Measurements from ENCODE around the gene FCRLA. TPM values are rescaled to one million over a fixed set of nuclear protein-coding genes. Genes with fewer than 3 reads are reported as not detected.

The FCRLA gene
- total and polyA plus RNA-seq, 2 donors (not counting 3 experiments of a cell fraction or from before 2014, with no cell fraction given): not detected

DNA sequence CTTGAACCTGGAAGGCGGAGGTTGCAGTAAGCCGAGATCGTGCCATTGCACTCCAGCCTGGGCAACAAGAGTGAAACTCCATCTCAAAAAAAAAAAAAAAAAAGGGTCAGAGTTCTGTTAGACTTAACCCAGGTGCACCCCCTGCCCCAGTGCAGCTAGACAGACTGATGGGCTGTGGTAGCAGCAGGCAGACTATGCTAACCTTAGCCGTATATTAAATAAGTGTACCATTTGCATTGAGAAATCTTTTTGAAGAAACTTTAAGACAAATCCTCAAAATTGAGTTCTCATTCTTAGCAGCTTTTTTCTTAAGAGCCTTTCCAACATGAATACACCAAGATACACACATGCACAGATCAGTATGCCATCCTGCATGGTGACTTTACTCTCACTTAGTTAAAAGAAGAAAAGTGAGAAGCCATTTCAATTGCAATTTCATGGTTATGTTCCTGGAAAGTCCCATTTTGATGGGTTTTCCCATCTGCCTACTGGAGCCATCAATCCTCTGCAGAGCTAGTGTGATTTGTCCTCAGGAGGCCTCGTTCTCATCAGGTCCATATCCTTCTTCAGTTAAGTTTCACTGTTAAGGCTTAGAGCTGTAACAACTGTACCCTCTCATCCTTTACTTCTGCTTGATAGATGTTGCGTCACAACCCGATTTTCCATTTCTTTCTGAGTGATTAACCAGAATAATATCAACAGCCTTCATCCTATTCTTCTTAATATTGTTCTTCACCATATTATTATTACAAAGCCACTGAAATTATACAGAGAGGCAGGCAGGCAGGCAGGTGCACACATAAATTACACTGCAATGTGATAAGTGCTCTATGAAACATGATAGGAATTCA, 21.6 kb downstream of the FCRLA start:
- Histone ChIP-seq H3K36me3 (ENCODE audit: control insufficient read depth in 2 of 2, extremely low read depth in 1 of 2, insufficient read depth in 2 of 2, low read length in 2 of 2) (no peaks in the 10 kb centered on the region), H3K27ac (ENCODE audit: insufficient read depth, low read depth, low read length) (no peak overlapping the region), H3K4me2 (ENCODE audit: insufficient read depth, low read length) (no peak overlapping the region), H3K4me1 (ENCODE audit: control insufficient read depth, extremely low read depth, insufficient read depth, low read length) (peaks cover 35% of the 10 kb centered on the region), H2AFZ (ENCODE audit: low read depth, low read length) (no peak overlapping the region), H3K27me3 (ENCODE audit: control insufficient read depth in 2 of 2, insufficient read depth in 2 of 2, low read length in 2 of 2) (no peaks in the 10 kb centered on the region), H3K4me3 (replicated peaks in 1 of 3; ENCODE audit: insufficient read depth in 1 of 3, low read depth in 1 of 3, low read length in 3 of 3) (no peak overlapping the region), H3K9me3 (replicated peaks; ENCODE audit: control insufficient read depth, insufficient read depth, low read length) (no peaks in the 10 kb centered on the region), H3K79me2 (ENCODE audit: control insufficient read depth, insufficient read depth, low read length) (no peaks in the 10 kb centered on the region), H4K20me1 (replicated peaks; ENCODE audit: control insufficient read depth, extremely low read depth, insufficient read depth, low read length) (no peaks in the 10 kb centered on the region), H3K9me1 (replicated peaks; ENCODE audit: control insufficient read depth, extremely low read depth, insufficient read depth, low read length) (no peaks in the 10 kb centered on the region), H3K9ac (replicated peaks; ENCODE audit: extremely low read depth, insufficient read depth, low read length) (no peak overlapping the region)
- ChIA-PET POLR2A (no interaction called here), CTCF (interaction anchor here (0.6 to 2.7 kb wide), 3 partner anchors 10 to 13 kb away, joined by 3 to 13 read pairs (median 4); no protein-coding TSS in a partner anchor)
- DNase-seq (ENCODE audit: low read depth, low spot score) (no peak), FAIRE-seq (no peak)
- TF ChIP-seq, protein P1, sequence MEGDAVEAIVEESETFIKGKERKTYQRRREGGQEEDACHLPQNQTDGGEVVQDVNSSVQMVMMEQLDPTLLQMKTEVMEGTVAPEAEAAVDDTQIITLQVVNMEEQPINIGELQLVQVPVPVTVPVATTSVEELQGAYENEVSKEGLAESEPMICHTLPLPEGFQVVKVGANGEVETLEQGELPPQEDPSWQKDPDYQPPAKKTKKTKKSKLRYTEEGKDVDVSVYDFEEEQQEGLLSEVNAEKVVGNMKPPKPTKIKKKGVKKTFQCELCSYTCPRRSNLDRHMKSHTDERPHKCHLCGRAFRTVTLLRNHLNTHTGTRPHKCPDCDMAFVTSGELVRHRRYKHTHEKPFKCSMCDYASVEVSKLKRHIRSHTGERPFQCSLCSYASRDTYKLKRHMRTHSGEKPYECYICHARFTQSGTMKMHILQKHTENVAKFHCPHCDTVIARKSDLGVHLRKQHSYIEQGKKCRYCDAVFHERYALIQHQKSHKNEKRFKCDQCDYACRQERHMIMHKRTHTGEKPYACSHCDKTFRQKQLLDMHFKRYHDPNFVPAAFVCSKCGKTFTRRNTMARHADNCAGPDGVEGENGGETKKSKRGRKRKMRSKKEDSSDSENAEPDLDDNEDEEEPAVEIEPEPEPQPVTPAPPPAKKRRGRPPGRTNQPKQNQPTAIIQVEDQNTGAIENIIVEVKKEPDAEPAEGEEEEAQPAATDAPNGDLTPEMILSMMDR (IDR thresholded peaks at IDR 0.05; ENCODE audit: extremely low read depth in 1 of 2, insufficient read depth in 1 of 2, low read depth in 1 of 2, low read length in 2 of 2): no peak
- no peak for TF ChIP-seq FOS (IDR thresholded peaks at IDR 0.05; ENCODE audit: borderline replicate concordance, insufficient read depth, low read length)
- TF ChIP-seq, protein P2, sequence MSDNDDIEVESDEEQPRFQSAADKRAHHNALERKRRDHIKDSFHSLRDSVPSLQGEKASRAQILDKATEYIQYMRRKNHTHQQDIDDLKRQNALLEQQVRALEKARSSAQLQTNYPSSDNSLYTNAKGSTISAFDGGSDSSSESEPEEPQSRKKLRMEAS (IDR thresholded peaks at IDR 0.05; ENCODE audit: insufficient read depth, insufficient read length): no peak
- TF ChIP-seq JUN (IDR thresholded peaks at IDR 0.05; ENCODE audit: borderline replicate concordance, insufficient read depth, insufficient read length, low read depth): no peak
- no peak for TF ChIP-seq POLR2AphosphoS5 (IDR thresholded peaks at IDR 0.05; ENCODE audit: insufficient read depth, low read depth, low read length)
- no peak for TF ChIP-seq MYC (IDR thresholded peaks at IDR 0.05; ENCODE audit: low read depth, low read length)
- no peak for TF ChIP-seq EZH2 (IDR thresholded peaks at IDR 0.05; ENCODE audit: borderline replicate concordance, low read depth, low read length, severe bottlenecking)
- BruUV-seq (replicated peaks): no TSS peak
- dilution Hi-C loops (cut with MboI; ENCODE audit: extremely low pct_ligation_motif_present, low sequenced_read_pairs): no loop called here
- intact Hi-C loops (cut with micrococcal nuclease): loop anchor here (5.0 kb wide), 1 partner anchor 196 kb away; no protein-coding TSS in a partner anchor

Measured in endothelial cell of umbilical vein (primary cell).